VCaP (cell line): ENCODE data around the gene SBNO2.

ENCODE experiments used
- H3K27ac ChIP-seq: fragments of 450-650 bp; 2 replicates; pipeline ENCODE4 v1.5.1; 2017
- TF ChIP-seq, protein P1 (sequence below): fragments of 450-650 bp; conservative IDR thresholded peaks from 2 replicates; pipeline ENCODE4 v1.5.1; 2017; ENCODE audit warnings: mild to moderate bottlenecking, moderate library complexity

Gene SBNO2

DNA sequence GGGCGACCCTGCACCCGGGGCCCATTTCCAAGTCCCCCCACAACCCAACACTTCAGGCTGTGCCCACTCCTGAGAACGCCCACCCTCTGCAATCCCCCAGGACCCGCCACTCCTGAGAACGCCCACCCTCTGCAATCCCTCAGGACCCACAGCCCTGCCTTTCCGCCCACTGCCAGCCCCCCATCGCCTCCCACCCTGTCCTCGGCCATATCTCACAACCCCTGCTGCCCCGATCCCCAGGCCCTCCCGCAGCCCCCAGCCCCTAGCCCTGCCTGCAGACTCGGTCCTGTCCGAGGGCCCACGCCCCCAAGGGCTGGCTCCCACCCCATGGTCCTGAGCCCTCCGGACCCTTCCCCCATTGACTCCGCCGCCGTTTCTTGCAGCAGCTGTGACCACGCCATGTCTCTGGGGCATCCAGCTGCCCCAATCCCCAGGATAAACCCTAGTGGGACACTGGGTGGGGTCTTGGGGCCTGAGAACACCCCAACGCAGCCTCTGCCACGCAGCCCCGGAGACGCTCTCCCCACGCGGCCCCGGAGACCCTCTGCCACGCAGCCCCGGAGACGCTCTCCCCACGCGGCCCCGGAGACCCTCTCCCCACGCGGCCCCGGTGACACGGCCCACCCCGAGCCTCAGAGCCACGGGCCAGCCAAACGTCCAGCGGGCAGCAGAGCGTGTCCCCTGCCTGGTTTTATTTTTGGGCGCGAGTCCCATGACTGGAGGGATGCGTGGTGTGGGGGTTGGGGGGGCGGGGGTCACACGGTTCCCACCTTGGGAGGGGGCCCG lies 17.0 kb downstream of the SBNO2 start:
- H3K27ac ChIP-seq, result no peak overlapping the region
- TF ChIP-seq, protein P1, sequence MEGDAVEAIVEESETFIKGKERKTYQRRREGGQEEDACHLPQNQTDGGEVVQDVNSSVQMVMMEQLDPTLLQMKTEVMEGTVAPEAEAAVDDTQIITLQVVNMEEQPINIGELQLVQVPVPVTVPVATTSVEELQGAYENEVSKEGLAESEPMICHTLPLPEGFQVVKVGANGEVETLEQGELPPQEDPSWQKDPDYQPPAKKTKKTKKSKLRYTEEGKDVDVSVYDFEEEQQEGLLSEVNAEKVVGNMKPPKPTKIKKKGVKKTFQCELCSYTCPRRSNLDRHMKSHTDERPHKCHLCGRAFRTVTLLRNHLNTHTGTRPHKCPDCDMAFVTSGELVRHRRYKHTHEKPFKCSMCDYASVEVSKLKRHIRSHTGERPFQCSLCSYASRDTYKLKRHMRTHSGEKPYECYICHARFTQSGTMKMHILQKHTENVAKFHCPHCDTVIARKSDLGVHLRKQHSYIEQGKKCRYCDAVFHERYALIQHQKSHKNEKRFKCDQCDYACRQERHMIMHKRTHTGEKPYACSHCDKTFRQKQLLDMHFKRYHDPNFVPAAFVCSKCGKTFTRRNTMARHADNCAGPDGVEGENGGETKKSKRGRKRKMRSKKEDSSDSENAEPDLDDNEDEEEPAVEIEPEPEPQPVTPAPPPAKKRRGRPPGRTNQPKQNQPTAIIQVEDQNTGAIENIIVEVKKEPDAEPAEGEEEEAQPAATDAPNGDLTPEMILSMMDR, result no peak

GRCh38 chr19:1156305-1156801 lies 17.7 kb downstream of the SBNO2 start:
- TF ChIP-seq, protein P1, result no peak
- H3K27ac ChIP-seq, result no peak overlapping the region

DNA sequence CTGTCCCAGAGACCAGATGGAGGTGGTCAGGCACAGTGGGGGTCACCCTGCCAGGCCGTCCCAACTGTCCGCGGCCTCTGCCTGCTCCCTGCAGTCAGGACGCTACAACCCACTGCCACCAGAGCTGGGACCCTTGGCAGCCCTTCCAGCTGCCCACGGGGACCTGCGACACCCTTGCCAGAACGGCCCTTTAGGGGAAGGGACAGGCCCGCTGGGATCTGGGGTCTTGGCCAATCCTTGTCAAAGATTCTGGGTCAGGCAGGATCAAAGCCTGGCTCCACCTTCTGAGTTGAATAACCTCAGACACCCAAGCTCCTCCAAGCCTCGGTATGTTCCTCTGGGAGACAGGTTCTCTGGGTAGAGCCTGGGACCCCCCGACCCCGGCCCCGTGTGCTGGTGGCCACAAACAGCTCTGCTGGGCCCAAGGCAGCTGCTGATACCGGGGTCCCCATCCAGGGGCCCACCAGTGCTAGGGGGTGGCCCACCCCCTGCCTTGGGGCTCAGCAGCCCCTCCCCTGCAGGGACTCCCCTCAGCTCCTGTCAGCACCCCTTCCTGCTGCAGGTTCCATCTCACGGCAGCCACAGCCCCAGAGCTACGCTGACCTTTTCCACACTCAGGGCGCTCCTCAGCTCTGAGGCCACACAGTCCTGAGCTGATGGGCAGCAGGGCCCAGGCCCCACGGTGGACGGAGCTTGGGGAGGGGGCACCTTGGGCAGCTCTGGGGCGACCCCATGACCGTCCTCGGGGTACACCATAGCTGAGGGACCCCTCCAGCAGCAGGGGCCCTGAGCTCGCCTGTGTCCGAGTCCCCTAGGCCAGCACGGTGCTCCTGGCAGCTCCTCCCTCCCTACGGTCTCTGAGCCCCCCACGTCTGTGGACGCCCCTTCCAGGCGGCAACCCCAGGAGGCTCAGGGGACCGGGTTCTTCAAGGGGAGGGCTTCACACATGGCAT lies 18.4 kb downstream of the SBNO2 start:
- TF ChIP-seq, protein P1, result no peak
- H3K27ac ChIP-seq, result no peak overlapping the region

DNA sequence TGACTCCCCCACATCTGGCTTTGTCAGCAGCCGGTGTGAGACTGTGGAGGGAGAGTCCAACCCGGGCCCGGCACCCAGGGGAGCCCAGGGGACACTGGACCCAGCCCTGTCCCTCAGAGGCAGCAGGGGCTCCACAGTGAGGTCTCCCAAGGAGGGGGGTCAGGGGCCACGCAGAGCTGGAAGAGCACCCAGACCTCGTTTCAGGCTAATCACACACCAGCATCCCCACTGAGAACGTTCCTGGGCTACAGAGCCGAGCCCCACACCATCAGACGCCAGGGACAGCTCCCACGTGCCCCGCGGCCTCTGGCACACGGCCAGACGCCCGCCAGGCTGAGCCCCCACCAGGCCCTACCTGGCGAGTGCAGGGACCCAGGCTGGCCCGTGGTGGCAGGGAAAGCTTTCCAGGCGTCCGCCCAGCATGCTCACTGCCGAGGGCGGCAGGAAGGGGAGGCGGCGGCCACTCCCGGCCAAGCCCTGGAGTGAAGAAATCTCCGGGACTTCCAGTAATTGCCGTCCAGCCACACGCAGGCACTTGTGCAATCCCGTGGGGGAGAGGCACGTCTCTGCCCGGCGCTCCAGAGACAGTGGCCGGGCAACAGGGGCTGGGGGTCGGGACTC lies 19.2 kb downstream of the SBNO2 start:
- no peak overlapping the region for H3K27ac ChIP-seq
- TF ChIP-seq, protein P1, result no peak

DNA sequence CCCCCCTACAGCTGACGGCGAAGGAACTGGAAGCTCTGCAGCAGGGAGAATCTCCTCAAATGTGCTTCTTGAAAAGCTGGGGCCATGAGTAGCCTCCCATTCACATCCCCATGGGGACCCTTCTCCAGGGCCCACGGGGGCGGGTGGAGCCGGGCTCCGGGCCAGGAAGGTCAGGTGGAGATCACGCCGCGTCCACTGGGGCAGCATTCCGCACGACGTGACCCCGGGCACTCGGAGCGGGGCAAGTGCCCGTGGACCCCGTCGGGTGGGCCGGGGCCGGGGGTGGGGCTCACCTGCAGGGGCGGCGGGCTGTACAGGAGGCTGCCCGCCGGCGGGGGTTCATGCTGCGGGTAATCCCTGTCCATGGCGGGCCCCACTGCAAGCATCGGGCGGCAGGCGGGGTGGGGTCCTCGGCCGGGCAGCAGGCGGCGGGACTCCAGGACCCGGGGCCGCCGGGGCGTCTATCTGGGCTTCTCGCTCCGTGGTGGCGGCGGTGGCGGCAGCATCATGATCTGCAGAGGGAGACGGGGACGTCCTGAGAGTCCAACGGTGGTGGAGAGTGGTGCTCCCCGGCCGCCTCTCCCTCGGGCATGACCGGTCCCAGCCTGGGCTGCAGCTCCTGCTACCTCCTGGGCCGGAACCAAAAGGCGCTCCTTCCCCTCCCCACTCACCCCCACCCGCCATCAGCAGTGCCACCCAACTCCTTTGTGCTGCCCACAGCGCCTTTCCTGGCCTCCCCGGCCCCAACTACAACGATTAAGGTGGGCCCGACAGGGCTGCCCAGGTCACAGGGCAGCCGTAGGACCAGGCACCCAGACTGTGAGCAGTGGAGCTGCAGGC lies 20.0 kb downstream of the SBNO2 start:
- no peak overlapping the region for H3K27ac ChIP-seq
- TF ChIP-seq, protein P1, result no peak

DNA sequence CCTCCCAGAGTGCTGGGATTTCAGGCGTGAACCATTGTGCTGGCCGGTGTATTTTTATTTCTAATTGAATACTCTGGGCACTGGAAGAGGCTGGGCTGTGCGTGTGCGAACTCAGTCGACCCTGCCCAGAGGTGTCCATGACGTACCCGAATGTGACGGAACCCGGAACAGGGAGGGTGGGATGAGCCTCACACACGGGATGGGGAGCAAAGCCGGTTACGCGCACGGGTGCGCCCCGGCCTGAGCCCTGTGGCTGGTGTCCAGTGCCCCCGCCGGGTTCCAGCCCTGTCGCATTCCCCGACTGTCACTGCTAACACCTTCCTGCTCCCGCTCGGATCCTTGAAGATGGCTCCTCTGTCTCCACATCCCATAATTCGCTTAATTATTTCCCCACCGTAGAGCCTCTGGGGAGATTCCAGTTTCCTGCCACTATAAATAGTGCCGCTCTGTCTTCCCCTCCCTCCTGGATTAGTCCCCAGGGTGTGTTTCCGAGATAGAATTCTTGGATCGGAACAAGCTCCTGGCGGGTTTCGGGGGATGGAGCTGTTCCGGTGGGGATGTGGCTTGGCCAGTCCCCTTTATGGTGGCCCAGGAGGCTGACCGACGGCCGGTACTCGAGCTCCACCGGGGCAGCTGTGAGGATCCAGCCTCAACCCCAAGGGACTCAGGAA lies 22.0 kb downstream of the SBNO2 start:
- no peak overlapping the region for H3K27ac ChIP-seq
- TF ChIP-seq, protein P1, result no peak
